ENCODE results near the gene UBE2G1. TPM values are rescaled to one million over a fixed set of nuclear protein-coding genes. Genes with fewer than 3 reads are reported as not detected.

Gene UBE2G1
- total RNA-seq, 1 experiment from 2014 or later, result 28.8 TPM

- DNase-seq (ENCODE audit: low spot score), result no peak
Observed at GRCh38 chr17:4248504-4249277, 117.8 kb downstream of the UBE2G1 start.

GRCh38 chr17:4247971-4248388, 118.5 kb downstream of the UBE2G1 start:
- peak; percentile 57 for DNase-seq (ENCODE audit: low spot score)

GRCh38 chr17:4247361-4247970, 119.0 kb downstream of the UBE2G1 start:
- no peak for DNase-seq (ENCODE audit: low spot score)

GRCh38 chr17:4246674-4247073, 119.8 kb downstream of the UBE2G1 start:
- DNase-seq (ENCODE audit: low spot score), result no peak

- no peak for DNase-seq (ENCODE audit: low spot score)
Observed at GRCh38 chr17:4241535-4241934, 124.9 kb downstream of the UBE2G1 start.

- no peak for DNase-seq (ENCODE audit: low spot score)
Observed at GRCh38 chr17:4236456-4236855, 130.0 kb downstream of the UBE2G1 start.

GRCh38 chr17:4235372-4236279, 130.8 kb downstream of the UBE2G1 start:
- no peak for DNase-seq (ENCODE audit: low spot score)

- no peak for DNase-seq (ENCODE audit: low spot score)
Observed at GRCh38 chr17:4234401-4234800, 132.1 kb downstream of the UBE2G1 start.

GRCh38 chr17:4233668-4234258, 132.7 kb downstream of the UBE2G1 start:
- no peak for DNase-seq (ENCODE audit: low spot score)

- DNase-seq (ENCODE audit: low spot score), result no peak
Observed at GRCh38 chr17:4232168-4232813, 134.2 kb downstream of the UBE2G1 start.

- DNase-seq (ENCODE audit: low spot score), result peak; percentile 15
Observed at GRCh38 chr17:4229627-4230541, 136.6 kb downstream of the UBE2G1 start.

GRCh38 chr17:4221899-4222659, 144.4 kb downstream of the UBE2G1 start:
- no peak for DNase-seq (ENCODE audit: low spot score)

- DNase-seq (ENCODE audit: low spot score), result no peak
Observed at GRCh38 chr17:4221163-4221562, 145.3 kb downstream of the UBE2G1 start.

- DNase-seq (ENCODE audit: low spot score), result no peak
Observed at GRCh38 chr17:4220655-4221054, 145.8 kb downstream of the UBE2G1 start.

Small RNA genes within 50 kb of the gene (small RNA-seq; reads per million reads assigned to genes)
- not detected for gene RN7SL774P

Other genes starting within 250 kb of the UBE2G1 start
- gene ZZEF1, start 223.6 kb downstream of the UBE2G1 start, total RNA-seq (2014; rRNA removed; shearing (Covaris generic)), result 14.0 and 18.0 TPM in 2 replicates
- 12.4 and 15.2 TPM in 2 replicates for gene CYB5D2, start 223.5 kb downstream of the UBE2G1 start, total RNA-seq (2014; rRNA removed; shearing (Covaris generic))
- 13.6 and 15.4 TPM in 2 replicates for gene ANKFY1, start 102.7 kb downstream of the UBE2G1 start, total RNA-seq (2014; rRNA removed; shearing (Covaris generic))
- 4.0 and 4.7 TPM in 2 replicates for gene SPNS3, start 67.3 kb upstream of the UBE2G1 start, total RNA-seq (2014; rRNA removed; shearing (Covaris generic))
- gene SPNS2, start 132.2 kb upstream of the UBE2G1 start, total RNA-seq (2014; rRNA removed; shearing (Covaris generic)), result 172 and 193 TPM in 2 replicates
- gene MYBBP1A, start 188.7 kb upstream of the UBE2G1 start, total RNA-seq (2014; rRNA removed; shearing (Covaris generic)), result 136 and 177 TPM in 2 replicates
- gene GGT6, start 193.9 kb upstream of the UBE2G1 start, total RNA-seq (2014; rRNA removed; shearing (Covaris generic)), result 4.8 and 7.0 TPM in 2 replicates
- not detected in 2 replicates for gene SMTNL2, start 217.9 kb upstream of the UBE2G1 start, total RNA-seq (2014; rRNA removed; shearing (Covaris generic))

Data from HT-29 (cell line).